ENCODE data around the gene CDNF.
"Not testable (repeated sequence)": the region's sequence is repeated elsewhere in the genome, so short reads cannot be mapped to it uniquely, and the experiment has no call there.

The CDNF gene

GRCh38 chr10:14820010-14820774, 17.6 kb downstream of the CDNF start:
- no peak overlapping the region for H3K4me3 ChIP-seq (ENCODE audit: low read length in 2 of 2)
- no peaks in the 10 kb centered on the region for H3K36me3 ChIP-seq (ENCODE audit: control insufficient read depth in 2 of 2, insufficient read depth in 2 of 2, low read length in 2 of 2)

GRCh38 chr10:14816717-14817116, 21.1 kb downstream of the CDNF start:
- not testable (repeated sequence) for H3K36me3 ChIP-seq (ENCODE audit: control insufficient read depth in 2 of 2, insufficient read depth in 2 of 2, low read length in 2 of 2); H3K27me3 ChIP-seq (ENCODE audit: control insufficient read depth in 1 of 2, insufficient read depth in 2 of 2, low read length in 2 of 2); H3K4me1 ChIP-seq (ENCODE audit: control insufficient read depth, insufficient read depth, low read length); H3K27ac ChIP-seq (ENCODE audit: low read length); H3K9ac ChIP-seq (ENCODE audit: low read length in 2 of 2); H3K4me3 ChIP-seq (ENCODE audit: low read length in 2 of 2); H3K9me3 ChIP-seq (ENCODE audit: control insufficient read depth in 2 of 2, low read length in 2 of 2)

More at GRCh38 chr10:14820010-14820774, 17.6 kb downstream of the CDNF start:
- H3K27ac ChIP-seq (ENCODE audit: low read length) = no peak overlapping the region
- no peak overlapping the region for H3K9ac ChIP-seq (ENCODE audit: low read length in 2 of 2)
- H3K4me1 ChIP-seq (ENCODE audit: control insufficient read depth, insufficient read depth, low read length) = no peaks in the 10 kb centered on the region
- no peaks in the 10 kb centered on the region for H3K9me3 ChIP-seq (ENCODE audit: control insufficient read depth in 2 of 2, low read length in 2 of 2)
- H3K27me3 ChIP-seq (ENCODE audit: control insufficient read depth in 1 of 2, insufficient read depth in 2 of 2, low read length in 2 of 2) = no peaks in the 10 kb centered on the region

- Histone ChIP-seq H3K36me3 (ENCODE audit: control insufficient read depth in 2 of 2, insufficient read depth in 2 of 2, low read length in 2 of 2) (no peaks in the 10 kb centered on the region), H3K9me3 (ENCODE audit: control insufficient read depth in 2 of 2, low read length in 2 of 2) (no peaks in the 10 kb centered on the region), H3K27ac (ENCODE audit: low read length) (no peak overlapping the region), H3K27me3 (ENCODE audit: control insufficient read depth in 1 of 2, insufficient read depth in 2 of 2, low read length in 2 of 2) (no peaks in the 10 kb centered on the region), H3K9ac (ENCODE audit: low read length in 2 of 2) (no peak overlapping the region), H3K4me3 (ENCODE audit: low read length in 2 of 2) (no peak overlapping the region), H3K4me1 (ENCODE audit: control insufficient read depth, insufficient read depth, low read length) (no peaks in the 10 kb centered on the region)
Measured at GRCh38 chr10:14815681-14816080, 22.2 kb downstream of the CDNF start.

- H3K4me3 ChIP-seq (ENCODE audit: low read length in 2 of 2) = no peak overlapping the region
Measured at GRCh38 chr10:14812271-14812670, 25.6 kb downstream of the CDNF start.

GRCh38 chr10:14810969-14811953, 26.6 kb downstream of the CDNF start:
- Histone ChIP-seq H3K27me3 (ENCODE audit: control insufficient read depth in 1 of 2, insufficient read depth in 2 of 2, low read length in 2 of 2) (no peaks in the 10 kb centered on the region), H3K36me3 (ENCODE audit: control insufficient read depth in 2 of 2, insufficient read depth in 2 of 2, low read length in 2 of 2) (no peaks in the 10 kb centered on the region), H3K9ac (ENCODE audit: low read length in 2 of 2) (no peak overlapping the region), H3K9me3 (ENCODE audit: control insufficient read depth in 2 of 2, low read length in 2 of 2) (no peaks in the 10 kb centered on the region), H3K27ac (ENCODE audit: low read length) (no peak overlapping the region), H3K4me3 (ENCODE audit: low read length in 2 of 2) (no peak overlapping the region), H3K4me1 (ENCODE audit: control insufficient read depth, insufficient read depth, low read length) (no peaks in the 10 kb centered on the region)

More at GRCh38 chr10:14812271-14812670, 25.6 kb downstream of the CDNF start:
- Histone ChIP-seq H3K9ac (ENCODE audit: low read length in 2 of 2) (no peak overlapping the region), H3K27ac (ENCODE audit: low read length) (no peak overlapping the region), H3K27me3 (ENCODE audit: control insufficient read depth in 1 of 2, insufficient read depth in 2 of 2, low read length in 2 of 2) (no peaks in the 10 kb centered on the region), H3K4me1 (ENCODE audit: control insufficient read depth, insufficient read depth, low read length) (no peaks in the 10 kb centered on the region), H3K9me3 (ENCODE audit: control insufficient read depth in 2 of 2, low read length in 2 of 2) (no peaks in the 10 kb centered on the region), H3K36me3 (ENCODE audit: control insufficient read depth in 2 of 2, insufficient read depth in 2 of 2, low read length in 2 of 2) (no peaks in the 10 kb centered on the region)

GRCh38 chr10:14806318-14806717, 31.5 kb downstream of the CDNF start:
- H3K9me3 ChIP-seq (ENCODE audit: control insufficient read depth in 2 of 2, low read length in 2 of 2) = peaks cover 0 to 2% of the 10 kb centered on the region in 2 donors
- H3K27me3 ChIP-seq (ENCODE audit: control insufficient read depth in 1 of 2, insufficient read depth in 2 of 2, low read length in 2 of 2) = no peaks in the 10 kb centered on the region
- no peak overlapping the region for H3K9ac ChIP-seq (ENCODE audit: low read length in 2 of 2)
- no peaks in the 10 kb centered on the region for H3K4me1 ChIP-seq (ENCODE audit: control insufficient read depth, insufficient read depth, low read length)
- H3K36me3 ChIP-seq (ENCODE audit: control insufficient read depth in 2 of 2, insufficient read depth in 2 of 2, low read length in 2 of 2) = no peaks in the 10 kb centered on the region
- no peak overlapping the region for H3K4me3 ChIP-seq (ENCODE audit: low read length in 2 of 2)
- H3K27ac ChIP-seq (ENCODE audit: low read length) = no peak overlapping the region

GRCh38 chr10:14803827-14804226, 34.0 kb downstream of the CDNF start:
- H3K27ac ChIP-seq (ENCODE audit: low read length) = no peak overlapping the region
- no peaks in the 10 kb centered on the region for H3K36me3 ChIP-seq (ENCODE audit: control insufficient read depth in 2 of 2, insufficient read depth in 2 of 2, low read length in 2 of 2)
- no peaks in the 10 kb centered on the region for H3K4me1 ChIP-seq (ENCODE audit: control insufficient read depth, insufficient read depth, low read length)
- peaks cover 0 to 2% of the 10 kb centered on the region in 2 donors for H3K9me3 ChIP-seq (ENCODE audit: control insufficient read depth in 2 of 2, low read length in 2 of 2)
- H3K4me3 ChIP-seq (ENCODE audit: low read length in 2 of 2) = no peak overlapping the region
- H3K27me3 ChIP-seq (ENCODE audit: control insufficient read depth in 1 of 2, insufficient read depth in 2 of 2, low read length in 2 of 2) = no peaks in the 10 kb centered on the region
- H3K9ac ChIP-seq (ENCODE audit: low read length in 2 of 2) = no peak overlapping the region

- Histone ChIP-seq H3K9me3 (ENCODE audit: control insufficient read depth in 2 of 2, low read length in 2 of 2) (peaks cover 0 to 2% of the 10 kb centered on the region in 2 donors), H3K27me3 (ENCODE audit: control insufficient read depth in 1 of 2, insufficient read depth in 2 of 2, low read length in 2 of 2) (no peaks in the 10 kb centered on the region), H3K27ac (ENCODE audit: low read length) (no peak overlapping the region), H3K36me3 (ENCODE audit: control insufficient read depth in 2 of 2, insufficient read depth in 2 of 2, low read length in 2 of 2) (no peaks in the 10 kb centered on the region), H3K4me1 (ENCODE audit: control insufficient read depth, insufficient read depth, low read length) (no peaks in the 10 kb centered on the region), H3K9ac (ENCODE audit: low read length in 2 of 2) (no peak overlapping the region), H3K4me3 (ENCODE audit: low read length in 2 of 2) (no peak overlapping the region)
Measured at GRCh38 chr10:14801723-14802122, 36.1 kb downstream of the CDNF start.

- Histone ChIP-seq H3K36me3 (ENCODE audit: control insufficient read depth in 2 of 2, insufficient read depth in 2 of 2, low read length in 2 of 2) (no peaks in the 10 kb centered on the region), H3K4me3 (ENCODE audit: low read length in 2 of 2) (no peak overlapping the region), H3K9ac (ENCODE audit: low read length in 2 of 2) (no peak overlapping the region), H3K27ac (ENCODE audit: low read length) (no peak overlapping the region), H3K27me3 (ENCODE audit: control insufficient read depth in 1 of 2, insufficient read depth in 2 of 2, low read length in 2 of 2) (no peaks in the 10 kb centered on the region), H3K9me3 (ENCODE audit: control insufficient read depth in 2 of 2, low read length in 2 of 2) (peaks cover 0 to 2% of the 10 kb centered on the region in 2 donors), H3K4me1 (ENCODE audit: control insufficient read depth, insufficient read depth, low read length) (no peaks in the 10 kb centered on the region)
Measured at GRCh38 chr10:14800397-14800796, 37.4 kb downstream of the CDNF start.

- Histone ChIP-seq H3K36me3 (ENCODE audit: control insufficient read depth in 2 of 2, insufficient read depth in 2 of 2, low read length in 2 of 2) (no peaks in the 10 kb centered on the region), H3K27ac (ENCODE audit: low read length) (no peak overlapping the region), H3K4me1 (ENCODE audit: control insufficient read depth, insufficient read depth, low read length) (no peaks in the 10 kb centered on the region), H3K27me3 (ENCODE audit: control insufficient read depth in 1 of 2, insufficient read depth in 2 of 2, low read length in 2 of 2) (no peaks in the 10 kb centered on the region), H3K9me3 (ENCODE audit: control insufficient read depth in 2 of 2, low read length in 2 of 2) (peaks cover 0 to 2% of the 10 kb centered on the region in 2 donors), H3K4me3 (ENCODE audit: low read length in 2 of 2) (no peak overlapping the region), H3K9ac (ENCODE audit: low read length in 2 of 2) (no peak overlapping the region)
Measured at GRCh38 chr10:14798636-14799035, 39.2 kb downstream of the CDNF start.

Data from stomach smooth muscle (tissue), 2 donors.